Frontal cortex (tissue), 4 donors: Measurements from ENCODE around the gene NOP14. TPM values are rescaled to one million over a fixed set of nuclear protein-coding genes. Genes with fewer than 3 reads are reported as not detected.
"Not testable (repeated sequence)": the region's sequence is repeated elsewhere in the genome, so short reads cannot be mapped to it uniquely, and the experiment has no call there.

Experiments
- DNase-seq, 2 donors: peaks; one replicate each; pipeline ENCODE4 v3.0.0; 2012; ENCODE audit warnings: low spot score in 2 of 2
- FAIRE-seq: peaks from 2 replicates; lab custom pipeline; 2012; peaks lifted over from hg19 to GRCh38; lab: Jason Lieb, UNC
- total RNA-seq: library from RNA; depleted of rRNA; stranded (reverse); fragments of >200 nt; gene quantifications from one replicate; pipeline ENCODE4 v1.2.3, GENCODE V29; 2014
- donor health status: control.
- donor health status: control.
- donor health status: control.

Gene NOP14
- total RNA-seq, 1 donor from 2014 or later: 6.1 TPM

DNA sequence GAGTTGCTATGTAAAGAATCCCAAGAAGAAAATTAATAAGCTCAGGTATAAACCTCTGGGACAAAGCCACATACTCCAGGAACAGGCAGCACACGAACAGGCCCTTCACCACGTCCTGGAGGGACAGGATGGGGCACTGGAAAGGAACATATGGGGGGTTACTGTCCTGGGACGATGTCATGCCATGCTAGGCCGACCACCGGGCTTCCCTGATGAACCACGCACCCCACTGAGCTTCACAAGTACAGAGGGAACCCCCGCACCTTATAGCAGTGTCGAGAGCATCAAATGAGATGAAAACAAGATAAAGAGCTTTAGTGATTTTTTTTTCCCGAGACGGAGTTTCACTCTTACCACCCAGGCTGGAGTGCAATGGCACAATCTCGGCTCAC is 19.1 kb downstream of the NOP14 start:
- no peak for FAIRE-seq
- no peak for DNase-seq

DNA sequence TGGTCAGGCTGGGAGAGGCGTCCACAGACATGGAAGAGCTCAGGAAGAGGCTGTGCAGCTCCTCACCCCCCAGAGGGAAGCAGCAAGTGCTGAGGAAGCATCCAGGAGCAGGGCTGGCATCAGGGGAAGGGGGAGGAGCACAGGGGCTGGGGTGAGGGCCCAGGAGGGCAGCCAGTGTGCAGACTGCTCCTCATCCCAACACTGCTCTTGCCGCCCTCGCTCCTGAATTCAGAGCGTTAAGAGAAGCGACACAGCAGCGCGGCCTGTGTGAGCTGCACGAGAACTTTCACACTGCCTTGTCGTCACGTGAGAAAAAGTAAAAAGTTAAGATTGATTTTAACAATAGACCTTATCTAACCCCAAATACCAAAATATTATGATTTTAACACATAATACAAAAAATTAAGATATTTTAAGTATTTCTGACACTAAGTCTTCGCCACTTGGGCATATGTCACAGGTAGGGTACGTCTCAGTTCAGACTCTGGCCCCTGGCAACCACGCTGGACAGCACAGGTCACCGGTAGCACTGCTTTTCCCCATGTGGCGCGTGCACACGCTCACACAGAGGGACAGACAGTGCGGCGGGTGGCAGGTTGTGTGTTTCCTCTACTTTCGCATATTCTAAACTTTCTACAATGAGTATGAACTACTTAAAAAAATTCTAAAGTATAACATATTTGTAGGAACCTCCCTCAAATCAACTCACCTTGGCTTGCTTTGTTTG is 19.7 kb downstream of the NOP14 start:
- FAIRE-seq (no peak), DNase-seq (no peak)

DNA sequence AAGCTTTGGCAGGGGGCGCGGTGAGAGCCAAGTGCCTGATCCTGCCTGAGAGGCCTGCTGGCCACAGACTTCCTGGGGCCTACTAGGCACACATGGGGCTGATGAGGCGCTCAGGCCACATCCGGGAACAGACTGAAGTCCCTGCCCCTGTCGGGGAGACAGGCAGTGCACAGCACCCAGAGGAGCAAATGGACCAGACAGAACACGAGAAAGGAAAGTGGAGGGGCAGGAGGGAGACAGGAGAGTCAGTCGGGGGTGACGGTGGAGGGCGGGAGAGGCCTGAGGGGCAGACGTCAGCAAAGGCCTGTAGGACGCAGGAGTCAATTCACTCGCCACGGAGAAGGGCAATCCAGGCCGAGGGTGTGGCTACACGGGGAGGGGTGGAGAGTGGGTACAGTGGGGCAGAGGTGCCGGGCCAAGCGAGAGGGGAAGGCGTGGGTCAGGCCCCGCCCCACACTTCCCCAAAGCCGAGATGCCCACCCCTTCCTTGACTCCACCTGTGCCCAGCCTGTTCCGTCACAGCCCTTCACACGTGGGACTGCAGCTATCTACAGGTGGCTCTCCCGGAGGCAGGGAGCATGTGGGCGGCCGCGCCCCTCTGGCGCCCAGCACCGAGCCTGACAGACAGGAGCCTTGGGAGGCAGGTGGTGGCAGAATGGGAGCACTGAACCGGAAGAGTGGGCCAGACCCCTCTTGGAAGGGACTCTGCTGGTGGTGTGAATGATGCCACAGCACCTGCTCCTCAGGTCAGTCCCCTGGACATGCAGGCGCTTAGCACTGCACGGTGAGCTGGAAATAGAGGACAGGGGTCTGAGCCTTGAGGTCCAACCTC is 20.5 kb downstream of the NOP14 start:
- FAIRE-seq: no peak
- no peak for DNase-seq

DNA sequence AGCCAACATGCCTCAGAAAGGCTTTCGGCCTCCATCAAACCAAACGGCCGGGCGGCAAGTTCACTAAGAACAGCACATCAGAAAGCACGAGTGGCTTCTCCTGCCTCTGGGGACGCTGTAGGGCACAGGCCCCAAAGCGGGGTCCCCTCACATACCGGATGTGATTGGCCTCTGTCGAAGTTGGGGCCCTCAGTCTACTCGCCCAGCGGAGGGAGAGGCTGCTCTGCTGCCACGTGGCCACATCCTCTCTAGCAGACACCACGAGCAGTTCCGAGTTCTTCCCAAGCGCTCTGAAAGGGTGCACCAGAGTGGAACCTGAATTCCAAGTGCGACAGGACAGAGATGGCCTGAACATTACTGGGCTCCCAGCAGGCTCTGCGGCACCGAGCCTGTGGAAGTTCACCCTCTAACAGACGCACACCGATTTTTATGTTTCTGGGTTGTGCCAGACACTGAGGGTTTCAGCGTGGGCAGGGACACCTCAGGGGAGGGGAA is 21.1 kb downstream of the NOP14 start:
- FAIRE-seq: no peak
- DNase-seq: no peak

DNA sequence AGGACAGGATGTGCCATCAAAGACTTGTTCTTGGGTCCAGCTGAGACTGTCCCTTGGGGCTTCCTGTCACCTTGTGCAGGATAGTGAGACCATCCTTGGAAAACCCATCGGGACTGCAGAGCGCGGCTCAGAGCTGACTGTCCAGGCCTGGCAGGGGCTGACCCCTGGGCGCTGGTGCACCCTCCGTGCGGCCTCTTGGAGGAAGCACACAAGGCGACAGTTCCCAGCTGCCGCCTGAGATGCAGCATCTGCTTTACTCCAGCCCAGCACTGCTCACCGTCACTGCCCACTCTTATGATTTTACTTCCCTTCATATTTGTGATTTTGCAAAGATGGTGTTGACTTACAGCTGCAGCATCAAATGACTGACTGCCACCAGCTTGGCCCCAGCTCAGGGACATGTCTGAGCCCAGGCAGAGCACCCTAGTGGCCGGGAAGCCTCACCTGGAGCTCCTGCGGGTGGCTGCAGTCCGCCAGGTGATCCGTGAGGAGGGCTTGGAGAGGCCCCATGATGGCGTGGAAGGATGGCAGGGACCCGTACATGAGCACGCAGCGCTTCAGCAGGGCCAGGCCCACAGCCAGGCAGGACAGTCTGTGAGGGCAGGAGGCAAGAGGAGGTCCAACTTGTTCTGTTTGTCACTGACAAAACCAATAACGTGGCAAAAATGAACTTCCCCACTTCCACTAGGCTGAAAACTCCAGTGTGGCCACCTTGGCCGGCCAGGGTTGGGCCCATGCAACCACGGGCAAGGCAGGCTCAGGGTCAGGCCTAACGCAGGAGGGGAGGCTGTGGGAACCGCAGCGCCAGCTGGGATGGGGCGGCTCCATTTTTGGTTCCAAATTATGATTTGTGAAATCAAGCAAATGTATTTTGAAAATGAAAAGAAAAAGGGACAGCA is 21.8 kb downstream of the NOP14 start:
- FAIRE-seq (no peak), DNase-seq (no peak)

DNA sequence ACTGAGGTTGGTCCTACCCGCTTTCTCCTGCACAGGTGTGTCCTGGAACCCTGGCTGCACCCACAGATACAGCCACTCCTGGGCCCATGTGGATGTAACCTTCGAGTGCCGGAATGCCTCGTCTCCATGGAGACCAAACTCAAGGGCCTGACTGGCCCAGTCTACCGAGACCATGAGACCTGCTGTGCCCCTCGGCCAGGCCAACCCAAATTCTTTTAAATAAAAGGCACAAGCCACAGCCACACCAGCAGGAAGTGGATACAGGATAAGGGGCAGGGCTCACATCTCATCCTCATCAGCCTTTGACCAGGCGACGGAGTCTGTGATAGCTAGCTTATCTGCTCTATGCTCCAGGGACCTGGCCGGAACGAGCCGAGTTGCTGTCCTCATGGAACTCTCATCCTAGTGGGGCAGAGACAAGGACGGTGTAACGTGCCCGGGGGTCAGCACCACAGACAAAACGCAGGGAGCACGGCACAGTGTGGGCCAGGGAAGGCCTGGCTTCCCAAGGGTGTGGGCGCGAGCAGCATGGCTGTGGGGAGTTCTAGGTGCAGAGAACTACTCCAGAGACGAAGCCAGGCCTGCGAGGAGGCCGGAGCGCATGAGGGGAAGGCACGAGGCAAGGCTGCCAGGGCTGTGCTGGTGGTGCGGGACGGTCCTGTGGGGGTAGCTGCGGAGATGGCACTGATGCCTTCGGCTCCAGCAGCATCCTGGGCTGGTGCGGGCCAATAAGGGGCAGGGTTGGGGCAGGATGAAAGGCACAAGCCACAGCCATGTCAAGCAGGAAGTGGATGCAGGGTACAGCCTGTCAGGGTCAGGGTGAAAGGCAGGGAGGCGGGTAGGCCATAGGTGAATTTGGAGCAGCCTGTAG is 22.7 kb downstream of the NOP14 start:
- DNase-seq: no peak
- FAIRE-seq: no peak

DNA sequence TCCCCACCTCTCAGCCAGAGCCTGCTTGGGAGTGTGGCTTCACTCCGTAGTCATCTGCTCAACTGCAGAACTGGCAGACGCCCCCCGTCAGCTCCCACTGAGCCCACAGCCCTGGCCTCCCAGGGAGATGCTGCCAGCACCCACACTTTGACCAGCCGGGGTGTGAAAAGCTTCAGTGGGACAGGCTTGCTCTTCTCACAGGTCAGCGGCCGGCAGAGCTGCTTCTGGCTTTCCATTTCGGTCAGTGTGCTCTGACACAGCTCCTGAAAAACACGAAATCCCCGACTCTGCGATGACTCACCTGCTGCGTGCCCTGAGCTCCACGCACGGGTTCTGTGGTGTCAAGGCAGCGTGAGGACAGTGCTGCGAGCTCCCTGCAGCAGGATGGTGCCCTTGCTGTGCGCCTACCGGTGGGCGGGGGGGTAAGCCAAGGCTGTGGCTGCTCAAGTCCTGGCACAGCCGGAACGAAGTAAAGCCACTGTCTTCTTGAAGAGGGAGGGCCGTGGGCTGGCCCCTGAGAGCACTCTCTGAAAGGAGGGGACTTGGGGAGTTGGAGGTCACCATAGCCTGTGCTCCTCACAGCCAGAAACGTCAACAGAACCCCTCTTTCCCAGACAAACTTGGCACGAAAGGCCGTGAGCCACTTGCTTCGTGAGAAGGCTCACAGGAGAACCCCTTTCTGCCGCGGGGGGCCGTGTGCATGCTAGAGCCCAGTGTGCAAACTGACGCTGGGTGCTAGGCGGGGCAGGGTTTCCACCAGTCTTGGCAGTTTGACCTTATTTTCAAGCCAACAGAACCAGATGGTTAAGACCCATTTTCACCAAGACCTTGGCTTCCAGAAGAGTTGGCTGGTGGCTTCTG is 23.6 kb downstream of the NOP14 start:
- FAIRE-seq (no peak), DNase-seq (no peak)

DNA sequence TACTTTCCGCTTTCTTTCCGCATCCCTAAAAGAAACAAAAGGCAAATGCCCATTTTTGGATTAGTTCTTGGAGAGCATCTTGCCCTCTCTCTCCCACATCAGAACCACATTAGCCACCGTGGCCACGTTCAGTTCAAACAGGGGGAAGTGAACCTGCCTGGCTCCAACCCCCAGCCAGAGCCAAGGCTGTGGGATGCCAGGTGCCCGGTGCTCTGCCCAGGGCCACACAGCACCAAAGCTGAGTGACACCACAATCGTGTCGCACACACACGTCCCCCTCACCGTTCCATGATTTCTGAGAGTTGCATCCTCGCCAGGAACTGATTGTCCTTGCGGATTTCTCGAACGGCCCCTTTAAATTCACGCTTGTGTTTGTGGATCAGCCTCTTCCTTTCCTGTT is 24.3 kb downstream of the NOP14 start:
- no peak for FAIRE-seq

DNA sequence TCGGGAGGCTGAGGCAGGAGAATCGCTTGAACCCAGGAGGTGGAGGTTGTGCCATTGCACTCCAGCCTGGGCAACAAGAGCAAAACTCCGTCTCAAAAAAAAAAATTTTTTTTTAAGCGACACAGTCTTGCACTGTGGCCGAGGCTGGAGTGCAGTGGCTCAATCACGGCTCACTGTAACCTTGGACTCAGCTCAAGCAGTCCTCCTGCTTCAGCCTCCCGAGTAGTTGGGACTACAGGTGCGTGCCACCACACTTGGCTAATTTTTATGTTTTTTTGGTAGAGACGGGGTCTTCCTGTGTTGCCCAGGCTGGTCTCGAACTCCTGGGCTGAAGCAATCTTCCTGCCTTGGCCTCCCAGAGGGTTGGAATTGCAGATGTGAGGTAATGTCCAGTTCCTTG is 24.8 kb downstream of the NOP14 start:
- not testable (repeated sequence) for FAIRE-seq, DNase-seq

More for the DNA sequence above, 24.3 kb downstream of the NOP14 start:
- DNase-seq: no peak

DNA sequence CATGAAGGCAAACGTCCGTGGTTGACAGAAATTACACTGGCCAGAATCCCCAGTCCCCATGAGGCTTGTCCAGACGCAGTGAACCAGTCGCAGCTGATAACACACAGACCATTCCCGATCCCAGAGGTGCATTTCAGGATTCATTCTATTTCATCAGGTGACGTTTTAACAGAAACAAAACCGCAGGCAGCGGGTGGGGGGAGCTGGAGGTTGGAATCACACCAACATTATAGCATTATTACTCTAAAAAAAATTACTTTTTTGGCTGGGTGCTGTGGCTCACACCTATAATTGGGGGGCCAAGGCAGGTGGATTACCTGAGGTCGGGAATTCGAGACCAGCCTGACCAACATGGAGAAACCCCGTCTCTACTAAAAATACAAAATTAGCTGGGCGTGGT is 25.2 kb downstream of the NOP14 start:
- DNase-seq: no peak
- no peak for FAIRE-seq

DNA sequence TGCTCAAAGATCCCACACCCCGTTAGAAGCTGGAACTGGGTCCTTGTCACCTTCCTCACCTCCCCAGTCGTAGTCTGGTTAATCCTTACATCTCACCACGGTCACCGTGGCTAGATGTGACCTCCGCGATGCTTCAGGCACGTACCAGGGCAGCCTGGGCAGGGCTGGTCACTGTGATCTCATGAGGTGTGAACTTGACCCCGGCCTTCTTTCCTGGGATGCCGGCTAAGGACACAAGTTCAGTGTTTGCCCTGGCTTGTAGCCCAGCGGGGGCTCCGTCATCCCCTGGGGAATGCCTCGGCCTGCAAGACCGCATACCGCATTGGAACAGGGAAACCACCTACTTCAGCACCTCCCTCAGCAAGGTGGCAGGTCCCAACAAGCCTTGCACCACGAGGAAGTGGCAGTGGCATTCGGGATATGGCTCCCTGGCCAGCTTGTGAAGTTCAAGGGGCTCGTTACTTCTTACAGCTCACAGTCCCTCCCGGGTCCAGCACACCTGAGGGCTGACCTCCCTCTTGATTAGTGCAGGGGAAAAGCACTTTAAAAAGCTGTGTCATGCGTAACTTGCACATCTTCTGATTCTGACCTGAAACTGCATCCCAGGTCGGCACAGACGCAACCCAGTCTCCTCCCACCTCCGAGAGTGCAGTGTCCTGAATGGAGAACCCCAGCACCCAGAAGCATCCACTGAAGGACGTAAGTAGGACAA is 25.9 kb downstream of the NOP14 start:
- DNase-seq (no peak), FAIRE-seq (no peak)

DNA sequence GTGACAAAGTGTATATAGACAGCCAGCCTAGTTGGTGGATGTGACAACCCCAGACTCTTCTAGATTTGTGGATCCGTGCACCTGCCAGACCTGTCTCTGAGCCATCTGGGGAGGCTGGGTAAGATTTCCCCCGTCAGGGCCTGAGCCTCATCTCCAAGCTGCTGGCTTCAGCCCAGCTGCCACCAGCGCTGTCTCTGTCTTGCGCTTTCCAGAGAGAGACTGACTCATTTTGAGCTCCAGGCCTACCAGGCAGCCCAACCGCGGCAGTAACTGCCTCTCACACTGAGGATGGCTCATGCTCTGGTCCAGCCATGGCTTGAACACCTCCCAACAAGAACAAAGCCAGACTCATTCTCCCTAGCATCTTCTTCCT is 26.4 kb downstream of the NOP14 start:
- no peak for DNase-seq
- FAIRE-seq: no peak

DNA sequence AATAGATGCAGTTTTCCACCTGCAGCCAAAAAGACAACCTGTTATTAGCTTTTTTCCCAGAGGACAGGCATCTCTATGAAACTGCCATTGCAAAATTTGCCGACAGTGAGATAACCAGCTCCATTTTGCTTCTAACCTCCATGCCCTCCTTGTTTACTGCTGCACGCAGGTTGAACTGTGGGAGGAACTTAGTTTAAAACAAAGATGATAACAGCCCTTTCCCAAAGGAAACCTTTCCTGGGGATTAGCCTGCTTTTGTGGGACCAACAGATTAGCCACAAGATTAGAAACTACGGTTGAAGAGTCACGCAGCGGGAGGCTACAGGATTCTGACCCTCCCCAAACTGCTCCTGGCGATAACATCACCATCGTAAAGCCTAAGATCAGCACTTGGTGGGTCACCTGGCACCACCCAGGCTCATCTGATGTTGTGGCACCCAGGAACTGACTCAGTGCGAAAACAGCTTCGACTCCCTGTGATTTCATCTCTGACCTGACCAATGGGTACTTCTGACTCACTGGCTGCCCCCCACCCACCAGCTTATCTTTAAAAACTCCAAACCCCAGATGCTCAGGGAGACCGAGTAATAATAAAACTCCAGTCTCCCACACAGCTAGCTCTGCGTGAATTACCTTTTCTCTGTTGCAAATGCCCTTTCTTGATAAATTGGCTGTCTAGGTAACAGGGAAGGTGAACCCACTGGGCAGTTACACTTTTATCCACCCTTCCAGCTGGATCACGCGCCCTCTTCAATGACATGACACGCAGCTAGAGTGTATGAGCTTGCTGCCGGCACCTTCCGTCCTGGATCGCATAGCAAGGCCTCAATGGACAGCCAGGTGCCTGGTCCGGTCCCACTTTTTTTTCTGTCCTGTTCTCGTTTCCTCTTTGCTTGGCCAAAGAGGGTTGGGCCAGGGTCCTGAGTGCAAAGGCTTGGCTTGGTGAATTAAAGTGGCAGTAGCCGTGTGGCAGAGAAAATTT is 27.2 kb downstream of the NOP14 start:
- no peak for FAIRE-seq

DNA sequence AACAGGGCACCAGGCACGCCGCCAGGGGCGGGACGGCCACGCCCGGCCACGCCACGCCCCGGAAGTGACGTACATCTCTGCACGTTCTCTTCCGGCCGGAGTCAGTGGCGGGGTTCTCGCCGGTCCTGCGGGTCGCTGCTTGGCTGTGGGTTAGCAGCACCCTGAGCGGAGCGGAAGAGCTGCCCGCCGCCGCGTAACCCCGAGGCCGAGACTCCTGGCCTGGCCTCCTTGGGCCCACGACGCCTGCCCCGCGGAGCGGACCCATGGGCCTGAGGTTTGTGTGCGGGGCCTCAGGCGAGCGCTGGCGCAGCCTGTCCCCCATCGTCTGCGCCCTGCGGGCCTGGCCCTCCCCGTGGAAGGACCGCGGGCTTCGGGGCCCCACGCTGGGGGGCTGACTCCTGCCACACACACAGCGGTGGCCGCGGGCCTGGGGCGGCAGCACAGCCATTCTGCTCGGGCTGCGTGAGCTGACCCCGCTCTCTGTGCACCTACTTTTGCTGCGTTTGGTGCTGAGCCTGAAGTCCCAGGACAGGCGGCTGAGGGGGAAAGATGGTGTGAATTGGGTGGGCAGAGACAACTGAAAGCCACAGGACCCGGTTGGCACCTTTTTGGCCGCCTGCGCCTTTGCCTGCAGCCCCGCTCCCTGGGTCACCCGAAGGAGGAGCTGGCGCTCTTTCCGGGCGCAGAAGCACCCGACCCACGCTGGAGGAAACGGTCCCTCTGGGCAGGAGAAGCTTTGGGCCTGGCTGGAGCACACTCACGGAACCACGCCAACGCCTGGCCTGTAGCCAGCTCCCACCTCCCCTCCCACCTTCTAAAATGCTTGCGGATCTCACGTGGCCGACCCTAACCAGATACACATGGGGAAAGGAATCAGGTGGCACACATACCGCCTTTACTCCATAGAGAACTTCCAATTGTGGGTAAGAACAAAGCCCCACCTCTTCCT is 28.1 kb downstream of the NOP14 start:
- FAIRE-seq (no peak), DNase-seq (peak; percentile 96 to 99)

More for the DNA sequence above, 27.2 kb downstream of the NOP14 start:
- no peak for DNase-seq

DNA sequence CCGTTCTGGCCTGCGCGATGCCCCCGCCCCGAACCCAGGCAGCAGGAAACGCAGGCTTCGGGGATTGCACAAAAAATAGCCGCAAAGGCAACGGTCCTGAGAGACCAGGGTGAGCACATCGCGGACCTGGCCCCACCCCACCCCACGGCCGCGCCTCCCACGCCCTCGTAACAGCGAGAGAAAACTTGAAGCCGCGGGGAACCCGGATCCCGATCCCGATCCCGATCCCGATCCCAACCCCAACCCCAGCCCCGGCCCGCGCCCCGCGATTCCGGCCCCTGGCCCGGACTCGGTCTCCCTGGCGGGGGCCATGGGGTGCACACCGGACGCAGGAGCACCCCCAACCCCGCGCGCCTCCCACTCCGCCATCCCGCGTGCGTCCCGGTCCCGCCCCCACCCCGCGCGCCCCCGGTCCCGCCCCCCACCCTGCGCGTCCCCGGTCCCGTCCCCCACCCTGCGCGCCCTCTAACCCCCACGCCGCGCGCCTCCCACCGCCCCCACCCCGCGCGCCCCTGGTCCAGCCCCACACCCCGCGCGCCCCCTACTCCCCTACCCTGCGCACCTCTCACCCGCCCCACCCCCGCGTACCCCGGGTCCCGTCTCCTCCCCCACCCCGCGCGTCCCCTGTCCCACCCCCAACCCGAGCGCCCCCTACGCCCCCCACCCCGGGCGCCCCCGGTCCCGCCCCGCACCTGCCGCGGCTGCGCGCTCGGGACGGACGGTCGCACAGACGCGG is 29.0 kb downstream of the NOP14 start:
- DNase-seq (peak in 1 of 2 donors; percentile 69), FAIRE-seq (no peak)
